HEK293 (cell line): ENCODE results near the gene ANKRD6.

Experiments
- CTCF ChIP-seq: fragments of 450-650 bp; formaldehyde crosslinking; IDR thresholded peaks from 2 replicates; pipeline ENCODE4 v1.5.1; 2016; ENCODE audit warnings: missing biosample characterization, missing genetic modification characterization
- PBX3 ChIP-seq: sonication (generic); formaldehyde crosslinking; IDR thresholded peaks from 2 replicates; pipeline ENCODE4 v1.8.1; 2022; ENCODE audit warnings: mild to moderate bottlenecking, moderate library complexity, missing genetic modification reagents
- PRDM10 ChIP-seq: fragments of 450-650 bp; formaldehyde crosslinking; IDR thresholded peaks from 2 replicates; pipeline ENCODE4 v1.5.1; 2016; ENCODE audit warnings: missing biosample characterization, missing genetic modification characterization
- ZNF184 ChIP-seq: fragments of 450-650 bp; IDR thresholded peaks from 2 replicates; pipeline ENCODE4 v1.5.1; 2018; ENCODE audit warnings: missing biosample characterization, mild to moderate bottlenecking, missing genetic modification characterization

- TF ChIP-seq PBX3 (CRISPR knock-in tag): no peak
- TF ChIP-seq ZNF184: no peak
- TF ChIP-seq CTCF: no peak
- TF ChIP-seq PRDM10 (tag by site-specific recombination): no peak
These were observed 235.1 kb downstream of the ANKRD6 start for GRCh38 chr6:89667872-89668556.
